ENCODE data around the gene RPL7A. TPM values are rescaled to one million over a fixed set of nuclear protein-coding genes. Genes with fewer than 3 reads are reported as not detected.

The RPL7A gene
- total RNA-seq, 2 experiments from 2014 or later: 2,867 to 2,961 TPM

DNA sequence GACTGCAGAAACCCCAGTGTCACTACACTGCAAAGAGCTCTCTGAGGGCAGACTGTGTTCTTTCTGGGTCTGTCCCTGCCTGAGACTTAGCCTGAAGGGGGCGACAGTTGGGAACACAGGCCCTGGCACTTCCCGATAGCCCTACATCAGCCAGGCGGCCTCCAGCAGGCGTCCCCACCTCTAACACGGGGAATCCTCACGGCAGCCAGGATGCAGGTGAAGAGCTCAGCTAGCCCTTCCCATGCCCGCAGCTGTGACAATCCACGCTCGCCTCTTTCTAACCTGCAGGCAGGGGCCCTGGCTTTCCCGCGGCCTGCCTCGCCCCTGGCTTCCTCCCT lies 6.0 kb upstream of the RPL7A start:
- no peak for DNase-seq (ENCODE audit: low spot score)
- H3K9me2 ChIP-seq (ENCODE audit: insufficient read depth, low read length): no peaks in the 10 kb centered on the region
- peaks cover 88% of the 10 kb centered on the region for H3K36me3 ChIP-seq (ENCODE audit: insufficient read depth, low read length)
- H3K27ac ChIP-seq (ENCODE audit: low read depth, low read length, poor library complexity, severe bottlenecking): no peak overlapping the region
- H4K20me1 ChIP-seq (ENCODE audit: insufficient read depth, low read length): no peaks in the 10 kb centered on the region
- POLR2A ChIA-PET: no interaction called here
- no peaks in the 10 kb centered on the region for H3K9me3 ChIP-seq (ENCODE audit: low read length)
- H3K79me2 ChIP-seq (ENCODE audit: insufficient read depth, low read depth, low read length): peaks cover 18% of the 10 kb centered on the region
- TF ChIP-seq, protein P1, sequence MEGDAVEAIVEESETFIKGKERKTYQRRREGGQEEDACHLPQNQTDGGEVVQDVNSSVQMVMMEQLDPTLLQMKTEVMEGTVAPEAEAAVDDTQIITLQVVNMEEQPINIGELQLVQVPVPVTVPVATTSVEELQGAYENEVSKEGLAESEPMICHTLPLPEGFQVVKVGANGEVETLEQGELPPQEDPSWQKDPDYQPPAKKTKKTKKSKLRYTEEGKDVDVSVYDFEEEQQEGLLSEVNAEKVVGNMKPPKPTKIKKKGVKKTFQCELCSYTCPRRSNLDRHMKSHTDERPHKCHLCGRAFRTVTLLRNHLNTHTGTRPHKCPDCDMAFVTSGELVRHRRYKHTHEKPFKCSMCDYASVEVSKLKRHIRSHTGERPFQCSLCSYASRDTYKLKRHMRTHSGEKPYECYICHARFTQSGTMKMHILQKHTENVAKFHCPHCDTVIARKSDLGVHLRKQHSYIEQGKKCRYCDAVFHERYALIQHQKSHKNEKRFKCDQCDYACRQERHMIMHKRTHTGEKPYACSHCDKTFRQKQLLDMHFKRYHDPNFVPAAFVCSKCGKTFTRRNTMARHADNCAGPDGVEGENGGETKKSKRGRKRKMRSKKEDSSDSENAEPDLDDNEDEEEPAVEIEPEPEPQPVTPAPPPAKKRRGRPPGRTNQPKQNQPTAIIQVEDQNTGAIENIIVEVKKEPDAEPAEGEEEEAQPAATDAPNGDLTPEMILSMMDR (conservative IDR thresholded peaks at IDR 0.05; ENCODE audit: low read length): peak; percentile 58; the same call in 1 of the 2 replicates
- no peak for TF ChIP-seq EZH2phosphoT487 (IDR thresholded peaks at IDR 0.05; ENCODE audit: borderline replicate concordance, low read depth, low read length)
- H3K4me3 ChIP-seq (ENCODE audit: low read depth, low read length, poor library complexity, severe bottlenecking): no peak overlapping the region
- H2AFZ ChIP-seq (ENCODE audit: low read length): no peak overlapping the region
- intact Hi-C loops (cut with micrococcal nuclease; ENCODE audit: unreplicated experiment): no loop called here
- H3K4me2 ChIP-seq (ENCODE audit: low read length): no peak overlapping the region
- CTCF ChIA-PET (ENCODE audit: unreplicated experiment): no interaction called here
- peaks cover 30% of the 10 kb centered on the region for H3K4me1 ChIP-seq (ENCODE audit: insufficient read depth, low read length, poor library complexity, severe bottlenecking)
- no TSS peak for BruUV-seq (replicated peaks)

DNA sequence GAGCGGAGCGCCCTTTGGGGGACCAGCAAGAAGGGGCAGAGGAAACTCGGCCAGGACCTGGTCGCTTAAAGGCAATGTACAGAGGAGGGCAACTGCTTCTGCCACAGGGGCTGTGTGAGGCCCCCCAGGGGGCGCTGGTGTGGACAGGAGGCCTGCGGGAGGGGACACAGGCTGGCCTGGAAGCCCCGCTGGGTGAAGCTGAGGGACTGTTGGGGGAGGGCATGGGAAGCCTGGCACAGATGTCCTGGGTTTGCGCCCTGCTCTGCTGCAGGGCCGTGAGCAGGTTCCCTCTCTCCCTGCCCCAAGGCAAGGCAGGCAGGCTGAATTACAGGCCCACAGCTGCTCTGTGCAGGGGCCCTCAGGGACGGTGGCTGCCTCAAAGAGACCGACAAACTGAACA lies 5.4 kb upstream of the RPL7A start:
- H3K9me3 ChIP-seq (ENCODE audit: low read length): no peaks in the 10 kb centered on the region
- H3K4me2 ChIP-seq (ENCODE audit: low read length): no peak overlapping the region
- peaks cover 23% of the 10 kb centered on the region for H3K79me2 ChIP-seq (ENCODE audit: insufficient read depth, low read depth, low read length)
- H4K20me1 ChIP-seq (ENCODE audit: insufficient read depth, low read length): no peaks in the 10 kb centered on the region
- peaks cover 86% of the 10 kb centered on the region for H3K36me3 ChIP-seq (ENCODE audit: insufficient read depth, low read length)
- CTCF ChIA-PET (ENCODE audit: unreplicated experiment): no interaction called here
- POLR2A ChIA-PET: no interaction called here
- no TSS peak for BruUV-seq (replicated peaks)
- TF ChIP-seq, protein P1 (conservative IDR thresholded peaks at IDR 0.05; ENCODE audit: low read length): no peak; the same call in 1 of the 2 replicates
- no peak for TF ChIP-seq EZH2phosphoT487 (IDR thresholded peaks at IDR 0.05; ENCODE audit: borderline replicate concordance, low read depth, low read length)
- H3K27ac ChIP-seq (ENCODE audit: low read depth, low read length, poor library complexity, severe bottlenecking): no peak overlapping the region
- no peak for DNase-seq (ENCODE audit: low spot score)
- no peak overlapping the region for H2AFZ ChIP-seq (ENCODE audit: low read length)
- H3K4me3 ChIP-seq (ENCODE audit: low read depth, low read length, poor library complexity, severe bottlenecking): no peak overlapping the region
- no peaks in the 10 kb centered on the region for H3K9me2 ChIP-seq (ENCODE audit: insufficient read depth, low read length)
- H3K4me1 ChIP-seq (ENCODE audit: insufficient read depth, low read length, poor library complexity, severe bottlenecking): peaks cover 30% of the 10 kb centered on the region
- intact Hi-C loops (cut with micrococcal nuclease; ENCODE audit: unreplicated experiment): no loop called here

DNA sequence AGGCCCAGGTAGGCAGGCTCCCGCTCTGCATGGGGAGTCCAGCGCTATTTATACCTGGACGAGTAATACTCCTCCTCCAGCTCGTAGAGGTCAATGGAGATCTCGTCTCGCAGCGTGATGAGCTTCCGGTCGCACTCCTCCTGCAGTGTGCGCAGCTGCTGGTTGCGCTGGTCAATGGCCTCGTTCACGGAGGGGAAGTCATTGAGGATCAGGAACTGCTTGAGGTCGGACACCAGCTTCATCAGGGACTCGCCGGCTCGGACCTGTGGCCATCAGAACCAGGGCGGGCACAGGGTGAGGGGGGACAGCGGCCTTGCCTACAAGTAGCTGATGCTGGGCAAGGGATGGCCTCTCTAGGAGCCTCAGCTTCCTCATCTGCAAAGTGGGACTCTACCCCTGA lies 3.9 kb upstream of the RPL7A start:
- Histone ChIP-seq H2AFZ (ENCODE audit: low read length) (no peak overlapping the region), H3K4me3 (ENCODE audit: low read depth, low read length, poor library complexity, severe bottlenecking) (no peak overlapping the region), H3K9me3 (ENCODE audit: low read length) (no peaks in the 10 kb centered on the region), H3K4me2 (ENCODE audit: low read length) (no peak overlapping the region), H3K27ac (ENCODE audit: low read depth, low read length, poor library complexity, severe bottlenecking) (no peak overlapping the region), H3K36me3 (ENCODE audit: insufficient read depth, low read length) (peaks cover 84% of the 10 kb centered on the region), H4K20me1 (ENCODE audit: insufficient read depth, low read length) (peaks cover 5% of the 10 kb centered on the region), H3K9me2 (ENCODE audit: insufficient read depth, low read length) (no peaks in the 10 kb centered on the region), H3K4me1 (ENCODE audit: insufficient read depth, low read length, poor library complexity, severe bottlenecking) (peaks cover 30% of the 10 kb centered on the region), H3K79me2 (ENCODE audit: insufficient read depth, low read depth, low read length) (peaks cover 34% of the 10 kb centered on the region)
- TF ChIP-seq, protein P1 (conservative IDR thresholded peaks at IDR 0.05; ENCODE audit: low read length): no peak
- no peak for TF ChIP-seq EZH2phosphoT487 (IDR thresholded peaks at IDR 0.05; ENCODE audit: borderline replicate concordance, low read depth, low read length)
- BruUV-seq (replicated peaks): no TSS peak
- ChIA-PET POLR2A (interaction anchor here (1.1 kb wide), 1 partner anchor 115 kb away, joined by 5 read pairs; the partner anchor contains the start of gene CACFD1), CTCF (ENCODE audit: unreplicated experiment) (no interaction called here)
- no peak for DNase-seq (ENCODE audit: low spot score)
- intact Hi-C loops (cut with micrococcal nuclease; ENCODE audit: unreplicated experiment): no loop called here

Data from OCI-LY7 (cell line).